ENCODE results near the gene IL6. TPM values are rescaled to one million over a fixed set of nuclear protein-coding genes. Genes with fewer than 3 reads are reported as not detected.

The IL6 gene
- total and polyA plus RNA-seq, 2 donors (not counting 1 experiment from before 2014, with no cell fraction given): 2.6 to 222 TPM

DNA sequence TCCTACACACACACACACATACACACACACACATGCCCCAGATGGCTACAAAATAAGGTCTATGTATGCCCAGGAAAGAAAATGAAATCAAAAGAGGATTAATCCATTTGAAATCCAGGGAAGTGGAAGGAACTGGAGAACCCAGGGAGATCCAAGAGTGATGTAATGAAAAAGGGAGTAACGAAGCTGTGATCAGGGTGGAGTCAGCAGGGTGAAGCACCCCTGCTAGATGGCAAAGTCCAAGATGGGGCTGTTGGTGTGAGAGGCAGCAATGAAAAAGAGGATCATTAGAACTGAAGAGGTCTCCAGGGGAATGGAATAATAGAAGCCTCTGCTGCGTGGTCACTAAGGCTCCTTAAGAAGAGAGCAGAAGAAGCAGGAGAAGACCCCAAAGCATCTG, 43.6 kb upstream of the IL6 start:
- CTCF ChIA-PET: interaction anchor here (1.1 to 1.4 kb wide), 3 partner anchors 11 to 23 kb away, joined by 3 to 7 read pairs (median 4); no protein-coding TSS in a partner anchor
- Histone ChIP-seq H3K79me2 (ENCODE audit: control insufficient read depth, insufficient read depth, low read length) (peaks cover 16% of the 10 kb centered on the region), H3K4me2 (replicated peaks; ENCODE audit: low read depth, low read length, poor library complexity, severe bottlenecking) (peak overlapping the region; percentile 29), H3K9me3 (ENCODE audit: control extremely low read depth in 1 of 3, control insufficient read depth in 2 of 3, insufficient read depth in 1 of 3, low read length in 2 of 3) (no peaks in the 10 kb centered on the region), H3K4me3 (ENCODE audit: control extremely low read depth in 1 of 5, extremely low read depth in 1 of 5, insufficient read depth in 1 of 5, low read depth in 2 of 5, low read length in 4 of 5) (no peak overlapping the region), H3K27ac (ENCODE audit: low read length in 2 of 2) (peak overlapping the region in 1 of 2 donors; percentile 23), H3K9ac (ENCODE audit: low read length) (peak overlapping the region; percentile 14), H2AFZ (ENCODE audit: insufficient read depth, low read depth, low read length, poor library complexity, severe bottlenecking) (no peak overlapping the region), H3K4me1 (ENCODE audit: control insufficient read depth in 2 of 2, insufficient read depth in 2 of 2, low read length in 2 of 2) (peaks cover 75 to 79% of the 10 kb centered on the region in 2 donors), H3K36me3 (replicated peaks in 1 of 2; ENCODE audit: control extremely low read depth in 1 of 2, control insufficient read depth in 1 of 2, extremely low read depth in 1 of 2, insufficient read depth in 2 of 2, low read length in 1 of 2) (no peaks in the 10 kb centered on the region), H4K20me1 (ENCODE audit: control insufficient read depth, insufficient read depth, low read length, poor library complexity, severe bottlenecking) (no peaks in the 10 kb centered on the region), H3K27me3 (replicated peaks in 1 of 4; ENCODE audit: control extremely low read depth in 1 of 4, control insufficient read depth in 3 of 4, insufficient read depth in 4 of 4, low read length in 3 of 4) (no peaks in the 10 kb centered on the region)
- TF ChIP-seq EZH2 (IDR thresholded peaks at IDR 0.05; ENCODE audit: borderline replicate concordance, insufficient read depth, low read depth, low read length, poor library complexity, severe bottlenecking): no peak
- TF ChIP-seq, protein P1, sequence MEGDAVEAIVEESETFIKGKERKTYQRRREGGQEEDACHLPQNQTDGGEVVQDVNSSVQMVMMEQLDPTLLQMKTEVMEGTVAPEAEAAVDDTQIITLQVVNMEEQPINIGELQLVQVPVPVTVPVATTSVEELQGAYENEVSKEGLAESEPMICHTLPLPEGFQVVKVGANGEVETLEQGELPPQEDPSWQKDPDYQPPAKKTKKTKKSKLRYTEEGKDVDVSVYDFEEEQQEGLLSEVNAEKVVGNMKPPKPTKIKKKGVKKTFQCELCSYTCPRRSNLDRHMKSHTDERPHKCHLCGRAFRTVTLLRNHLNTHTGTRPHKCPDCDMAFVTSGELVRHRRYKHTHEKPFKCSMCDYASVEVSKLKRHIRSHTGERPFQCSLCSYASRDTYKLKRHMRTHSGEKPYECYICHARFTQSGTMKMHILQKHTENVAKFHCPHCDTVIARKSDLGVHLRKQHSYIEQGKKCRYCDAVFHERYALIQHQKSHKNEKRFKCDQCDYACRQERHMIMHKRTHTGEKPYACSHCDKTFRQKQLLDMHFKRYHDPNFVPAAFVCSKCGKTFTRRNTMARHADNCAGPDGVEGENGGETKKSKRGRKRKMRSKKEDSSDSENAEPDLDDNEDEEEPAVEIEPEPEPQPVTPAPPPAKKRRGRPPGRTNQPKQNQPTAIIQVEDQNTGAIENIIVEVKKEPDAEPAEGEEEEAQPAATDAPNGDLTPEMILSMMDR (IDR thresholded peaks at IDR 0.05): no peak
- intact Hi-C loops (cut with micrococcal nuclease): no loop called here
- no peaks in the 10 kb centered on the region for H3K9me3 Mint-ChIP-seq (ENCODE audit: insufficient read depth)
- 100% methylated on average over 1 of the region's 2 CpGs for WGBS (ENCODE audit: insufficient coverage)
- ATAC-seq (ENCODE audit: low read depth): no peak
- H3K27me3 Mint-ChIP-seq: no peaks in the 10 kb centered on the region
- no peak for DNase-seq
- H3K4me1 Mint-ChIP-seq: peaks cover 78% of the 10 kb centered on the region
- H3K4me3 Mint-ChIP-seq: no peak overlapping the region
- H3K27ac Mint-ChIP-seq: peak overlapping the region; percentile 11
- POLR2A ChIA-PET: no interaction called here

DNA sequence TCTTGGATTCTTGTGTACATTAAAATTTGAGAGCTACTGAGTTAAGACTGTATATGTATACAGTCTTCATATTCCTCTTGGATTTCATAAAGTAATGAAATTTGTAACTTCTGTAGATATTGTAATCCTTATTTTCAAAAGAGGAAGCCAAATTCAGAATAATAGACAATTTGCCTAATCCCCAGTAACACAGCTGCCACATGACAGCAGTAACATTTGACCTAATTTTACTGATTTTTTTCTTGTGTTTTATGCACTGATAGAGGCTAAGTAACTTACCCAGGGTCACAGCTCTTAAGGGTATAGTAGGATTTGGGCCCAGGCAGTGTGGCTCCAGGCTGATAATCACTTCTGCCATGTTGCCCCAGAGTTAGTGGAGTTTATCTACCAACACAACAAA, 40.4 kb upstream of the IL6 start:
- H3K27ac Mint-ChIP-seq: peak overlapping the region; percentile 43
- Histone ChIP-seq H4K20me1 (ENCODE audit: control insufficient read depth, insufficient read depth, low read length, poor library complexity, severe bottlenecking) (no peaks in the 10 kb centered on the region), H3K36me3 (replicated peaks in 1 of 2; ENCODE audit: control extremely low read depth in 1 of 2, control insufficient read depth in 1 of 2, extremely low read depth in 1 of 2, insufficient read depth in 2 of 2, low read length in 1 of 2) (no peaks in the 10 kb centered on the region), H3K27me3 (replicated peaks in 1 of 4; ENCODE audit: control extremely low read depth in 1 of 4, control insufficient read depth in 3 of 4, insufficient read depth in 4 of 4, low read length in 3 of 4) (no peaks in the 10 kb centered on the region), H3K4me1 (ENCODE audit: control insufficient read depth in 2 of 2, insufficient read depth in 2 of 2, low read length in 2 of 2) (peaks cover 49 to 52% of the 10 kb centered on the region in 2 donors), H3K9ac (ENCODE audit: low read length) (no peak overlapping the region), H3K79me2 (ENCODE audit: control insufficient read depth, insufficient read depth, low read length) (peaks cover 20% of the 10 kb centered on the region), H3K4me2 (replicated peaks; ENCODE audit: low read depth, low read length, poor library complexity, severe bottlenecking) (peak overlapping the region; percentile 43), H2AFZ (ENCODE audit: insufficient read depth, low read depth, low read length, poor library complexity, severe bottlenecking) (no peak overlapping the region), H3K27ac (ENCODE audit: low read length in 2 of 2) (peak overlapping the region in 1 of 2 donors; percentile 34), H3K4me3 (ENCODE audit: control extremely low read depth in 1 of 5, extremely low read depth in 1 of 5, insufficient read depth in 1 of 5, low read depth in 2 of 5, low read length in 4 of 5) (no peak overlapping the region), H3K9me3 (ENCODE audit: control extremely low read depth in 1 of 3, control insufficient read depth in 2 of 3, insufficient read depth in 1 of 3, low read length in 2 of 3) (no peaks in the 10 kb centered on the region)
- ChIA-PET POLR2A (no interaction called here), CTCF (interaction anchor here (0.7 to 2.0 kb wide), 6 partner anchors 10 to 126 kb away, joined by 3 to 6 read pairs (median 4); partner anchors contain the start of gene IL6)
- TF ChIP-seq, protein P1 (IDR thresholded peaks at IDR 0.05): no peak
- no peak for TF ChIP-seq EZH2 (IDR thresholded peaks at IDR 0.05; ENCODE audit: borderline replicate concordance, insufficient read depth, low read depth, low read length, poor library complexity, severe bottlenecking)
- peaks cover 68% of the 10 kb centered on the region for H3K4me1 Mint-ChIP-seq
- H3K27me3 Mint-ChIP-seq: no peaks in the 10 kb centered on the region
- intact Hi-C loops (cut with micrococcal nuclease): no loop called here
- DNase-seq (no peak), ATAC-seq (ENCODE audit: low read depth) (no peak)
- no peaks in the 10 kb centered on the region for H3K9me3 Mint-ChIP-seq (ENCODE audit: insufficient read depth)
- no peak overlapping the region for H3K4me3 Mint-ChIP-seq

Measured in B cell (primary cell).